Caki2 (cell line): ENCODE data around the gene ZDHHC21. TPM values are rescaled to one million over a fixed set of nuclear protein-coding genes. Genes with fewer than 3 reads are reported as not detected.

Experiments
- DNase-seq: peaks from one replicate; pipeline ENCODE4 v3.0.0-alpha.2; 2015; ENCODE audit warnings: low read depth
- in situ Hi-C: cut with HindIII; loops from 2 replicates; pipeline ENCODE4 v1.10.0; 2016; ENCODE audit warnings: low sequenced_read_pairs, low pct_unique_long_range_greater_than_20kb, mixed read lengths
- total RNA-seq: library from RNA; depleted of rRNA; stranded (reverse); fragments of >200 nt; shearing (Covaris generic); gene quantifications from 2 replicates; pipeline ENCODE4 v1.2.3, GENCODE V29; 2014; ENCODE audit warnings: low replicate concordance; rRNA removed

Gene ZDHHC21, protein sequence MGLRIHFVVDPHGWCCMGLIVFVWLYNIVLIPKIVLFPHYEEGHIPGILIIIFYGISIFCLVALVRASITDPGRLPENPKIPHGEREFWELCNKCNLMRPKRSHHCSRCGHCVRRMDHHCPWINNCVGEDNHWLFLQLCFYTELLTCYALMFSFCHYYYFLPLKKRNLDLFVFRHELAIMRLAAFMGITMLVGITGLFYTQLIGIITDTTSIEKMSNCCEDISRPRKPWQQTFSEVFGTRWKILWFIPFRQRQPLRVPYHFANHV
- total RNA-seq: 1.8 and 2.1 TPM in 2 replicates

DNA sequence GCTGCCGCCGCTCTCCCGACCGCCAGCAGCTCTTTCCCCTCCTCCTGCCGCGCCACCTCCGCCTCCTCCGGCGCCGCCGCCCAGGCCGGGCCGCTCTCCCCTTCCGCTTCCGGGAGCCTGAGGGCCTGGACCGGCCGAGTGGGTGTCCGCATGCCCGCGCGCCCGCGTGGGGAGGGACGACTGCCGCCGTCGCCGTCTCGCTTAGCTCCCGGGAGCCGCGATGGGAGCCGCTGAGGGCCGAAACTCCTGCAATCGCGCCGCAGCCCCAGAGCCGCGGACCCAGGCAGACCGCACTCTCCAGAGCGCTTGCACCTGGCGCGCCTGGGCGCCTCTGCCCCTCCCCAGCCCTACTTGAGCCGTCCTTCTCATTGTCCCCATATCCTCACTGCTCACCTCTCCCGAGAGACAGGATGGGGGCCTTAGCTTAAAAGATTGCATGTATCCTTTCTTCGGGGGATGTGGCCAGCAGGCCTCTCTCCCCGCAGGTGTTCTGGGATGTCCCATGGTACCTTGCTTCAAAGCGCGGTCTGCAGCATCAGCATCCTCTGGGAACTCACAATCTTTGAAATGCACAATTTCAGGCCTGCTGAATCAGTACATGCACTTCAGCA lies at the start of gene ZDHHC21:
Gene ZDHHC21 (minus strand): TSS at position 182 of the 611 bp plus-strand sequence. CDS start 19,092 bp downstream, outside the sequence.
- in situ Hi-C loops: no loop called here
- DNase-seq: peak; percentile 46

- no peak for DNase-seq
- in situ Hi-C loops: no loop called here
Observed at GRCh38 chr9:14741369-14741768, 48.1 kb upstream of the ZDHHC21 start.

DNA sequence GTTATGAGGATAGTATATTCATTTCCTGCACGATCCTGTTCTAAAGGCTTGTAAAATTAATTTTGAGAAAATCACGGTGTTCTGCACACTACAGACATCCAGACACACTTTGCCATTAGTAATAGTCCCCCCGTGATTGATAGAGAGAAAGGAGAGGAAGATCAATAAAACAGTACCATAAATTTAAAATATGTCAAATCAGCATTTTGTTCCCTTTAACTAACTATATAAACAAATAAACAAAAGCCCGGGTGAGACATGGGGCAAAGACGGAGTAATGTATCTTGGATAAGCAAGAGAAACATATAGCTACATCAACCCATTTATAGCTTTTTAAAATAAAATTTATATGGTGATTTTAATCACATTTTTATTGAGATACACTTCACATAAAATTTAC lies 39.9 kb upstream of the ZDHHC21 start:
- DNase-seq: no peak
- in situ Hi-C loops: no loop called here

DNA sequence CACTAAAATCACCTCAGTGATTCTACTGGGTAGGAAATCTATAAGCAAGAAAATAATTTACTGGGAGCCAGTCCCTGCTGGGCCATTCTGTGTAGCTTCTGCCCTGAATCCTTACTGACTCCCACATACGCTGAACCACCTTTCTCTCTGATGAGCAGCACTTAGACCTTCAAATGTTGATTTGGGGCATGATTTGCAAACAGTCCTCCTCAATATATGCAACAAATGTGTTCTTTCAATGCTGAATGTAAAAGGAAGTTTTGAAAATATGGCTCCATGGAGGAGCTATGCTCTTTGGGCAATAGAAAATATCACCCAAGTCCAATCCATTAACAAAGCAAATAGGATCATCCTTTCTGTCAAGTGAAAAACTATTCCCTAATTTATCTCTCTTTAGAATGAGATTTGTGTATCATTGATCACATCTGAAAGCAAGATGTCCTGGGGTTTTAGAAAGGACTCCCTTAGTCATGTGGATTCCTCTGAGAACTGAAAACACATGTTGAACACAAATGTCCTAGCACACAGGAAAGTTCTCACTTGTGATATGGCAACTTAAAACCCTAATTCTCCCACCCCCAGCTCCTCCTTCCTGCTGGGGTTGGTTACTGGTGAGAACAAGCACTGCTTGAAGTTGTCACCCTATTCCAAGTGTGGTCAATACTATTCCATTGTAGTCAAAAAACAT lies 38.2 kb upstream of the ZDHHC21 start:
- no peak for DNase-seq
- in situ Hi-C loops: no loop called here

GRCh38 chr9:14730461-14730898 lies 37.2 kb upstream of the ZDHHC21 start:
- in situ Hi-C loops: no loop called here
- no peak for DNase-seq

DNA sequence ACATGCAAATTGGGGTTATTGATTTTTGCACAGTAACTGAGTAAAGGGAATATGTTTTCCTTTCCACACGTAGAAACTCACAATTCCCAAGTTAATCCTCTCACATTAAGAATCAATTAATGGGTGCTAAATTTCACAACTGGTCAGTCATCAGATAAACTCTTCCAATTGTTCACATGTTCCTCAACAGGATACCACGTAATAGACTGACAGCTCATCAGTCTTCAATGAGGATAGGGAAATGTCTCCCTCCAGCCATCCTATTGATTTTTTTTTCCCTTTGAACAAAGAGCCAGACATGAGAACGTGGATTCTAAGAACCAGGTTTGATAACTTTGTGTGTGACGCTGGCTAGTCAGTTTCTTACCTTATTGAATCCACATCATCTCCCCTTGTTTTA lies 30.1 kb upstream of the ZDHHC21 start:
- in situ Hi-C loops: no loop called here
- DNase-seq: no peak

DNA sequence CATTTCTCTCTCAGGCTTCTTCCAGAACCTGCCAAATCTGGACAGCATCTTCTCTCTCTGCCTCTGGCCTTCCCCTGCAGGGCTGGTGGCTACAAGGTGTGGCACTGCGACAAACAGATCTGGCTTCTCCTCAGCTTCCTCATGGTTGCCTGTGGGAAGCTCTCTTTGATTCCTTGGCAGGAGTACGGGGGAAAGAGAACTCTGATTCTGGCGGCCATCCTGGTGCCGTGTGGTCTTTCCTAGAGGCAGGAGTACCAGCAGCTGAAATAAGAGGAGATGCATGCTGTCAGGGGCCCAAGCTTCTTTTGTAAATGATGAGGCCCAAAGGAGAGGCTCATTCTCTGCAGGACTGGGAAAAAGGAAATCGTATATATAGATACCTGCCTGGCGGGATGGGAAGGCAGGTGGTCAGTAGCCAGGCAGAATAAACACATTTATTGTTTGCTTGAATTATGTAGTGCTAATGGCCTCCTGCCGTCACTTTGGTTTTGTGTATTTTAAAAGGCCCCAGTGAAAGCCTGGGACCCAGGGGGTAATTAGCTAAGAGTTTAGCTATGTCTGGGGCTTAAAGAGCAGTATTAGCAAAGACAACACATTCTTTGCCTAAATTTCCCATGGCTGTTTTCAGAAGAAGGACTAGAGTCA lies 29.3 kb upstream of the ZDHHC21 start, which contains the start of gene CER1:
Gene CER1 (minus strand): TSS at position 343 of the 645 bp plus-strand sequence. CDS start 61 bp downstream, at position 282.
- in situ Hi-C loops: no loop called here
- no peak for DNase-seq

DNA sequence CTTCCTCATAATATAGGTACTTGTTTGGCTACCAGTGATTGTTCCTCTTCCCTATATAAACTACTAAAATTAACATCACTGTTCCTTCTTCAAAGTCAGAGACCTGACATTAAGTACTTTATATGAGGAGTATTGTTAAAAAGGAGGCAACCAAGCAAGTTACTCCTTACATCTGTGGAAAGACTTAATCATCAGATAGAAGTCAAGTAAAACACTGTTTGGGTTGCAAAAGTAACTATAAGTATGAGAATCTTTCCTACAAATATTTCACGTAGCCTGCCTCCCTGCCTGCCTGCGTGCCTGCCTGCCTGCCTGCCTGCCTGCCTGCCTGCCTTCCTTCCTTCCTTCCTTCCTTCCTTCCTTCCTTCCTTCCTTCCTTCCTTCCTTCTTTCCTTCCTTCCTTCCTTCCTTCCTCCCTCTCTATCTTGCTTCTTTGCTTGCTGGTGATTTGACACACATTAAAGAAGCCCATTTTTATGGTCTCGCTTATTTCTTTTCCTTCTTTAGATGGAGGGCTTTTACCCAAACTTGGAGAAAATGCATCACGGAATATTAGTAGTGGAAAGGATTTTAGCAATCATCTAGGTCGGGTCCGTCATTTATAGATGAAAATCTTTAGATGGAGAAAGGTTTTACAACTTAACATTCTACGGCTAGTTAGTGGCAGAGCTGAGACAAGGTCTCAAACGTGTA lies 26.1 kb upstream of the ZDHHC21 start:
- no peak for DNase-seq

GRCh38 chr9:14715102-14715501 lies 21.9 kb upstream of the ZDHHC21 start:
- in situ Hi-C loops: no loop called here
- DNase-seq: no peak

More for the DNA sequence above, 26.1 kb upstream of the ZDHHC21 start:
- in situ Hi-C loops: no loop called here

DNA sequence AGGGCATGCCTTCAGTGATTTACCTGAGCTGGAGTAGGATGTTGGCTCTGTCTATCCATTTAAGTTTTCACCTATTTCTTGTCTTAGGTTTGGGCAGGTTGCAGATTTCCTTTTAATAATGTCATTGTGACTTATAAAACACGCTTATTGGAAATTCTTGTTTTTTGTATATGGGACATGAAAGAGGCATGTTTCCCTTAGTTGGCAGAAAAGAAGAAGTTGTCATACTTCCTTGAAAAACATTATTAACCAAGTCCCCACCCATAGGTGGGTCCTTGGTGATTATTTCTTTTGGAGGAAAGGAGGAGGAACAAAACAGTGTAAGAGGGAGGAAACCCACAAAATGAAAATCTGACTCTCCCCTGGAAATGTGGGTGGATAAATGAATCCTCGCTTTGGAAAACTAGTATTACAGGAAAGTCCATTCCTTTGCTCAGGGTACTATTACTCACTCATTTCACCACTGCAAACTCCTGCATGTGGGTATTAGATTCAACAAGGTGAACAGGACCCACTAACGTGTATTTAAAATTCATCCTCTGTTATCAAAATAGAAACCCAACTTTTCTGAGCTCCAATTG lies 20.0 kb upstream of the ZDHHC21 start:
- in situ Hi-C loops: no loop called here
- no peak for DNase-seq

DNA sequence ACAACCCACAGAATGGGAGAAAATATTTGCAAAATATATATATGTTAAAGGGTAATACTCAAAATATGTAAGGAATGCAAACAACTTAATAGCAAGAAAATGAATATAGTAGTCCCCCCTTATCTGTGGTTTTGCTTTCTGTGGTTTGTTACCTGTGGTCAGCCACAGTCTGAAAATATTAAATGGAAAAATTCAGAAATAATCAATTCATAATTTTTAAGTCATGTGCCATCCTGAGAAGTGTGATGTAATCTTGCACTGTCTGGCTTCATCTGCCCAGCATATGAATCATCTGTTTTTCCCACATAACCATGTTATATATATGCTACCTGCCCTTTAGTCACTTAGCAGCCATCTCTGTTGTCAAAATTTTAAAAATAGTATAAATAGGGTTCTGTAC lies 17.6 kb upstream of the ZDHHC21 start:
- in situ Hi-C loops: no loop called here

DNA sequence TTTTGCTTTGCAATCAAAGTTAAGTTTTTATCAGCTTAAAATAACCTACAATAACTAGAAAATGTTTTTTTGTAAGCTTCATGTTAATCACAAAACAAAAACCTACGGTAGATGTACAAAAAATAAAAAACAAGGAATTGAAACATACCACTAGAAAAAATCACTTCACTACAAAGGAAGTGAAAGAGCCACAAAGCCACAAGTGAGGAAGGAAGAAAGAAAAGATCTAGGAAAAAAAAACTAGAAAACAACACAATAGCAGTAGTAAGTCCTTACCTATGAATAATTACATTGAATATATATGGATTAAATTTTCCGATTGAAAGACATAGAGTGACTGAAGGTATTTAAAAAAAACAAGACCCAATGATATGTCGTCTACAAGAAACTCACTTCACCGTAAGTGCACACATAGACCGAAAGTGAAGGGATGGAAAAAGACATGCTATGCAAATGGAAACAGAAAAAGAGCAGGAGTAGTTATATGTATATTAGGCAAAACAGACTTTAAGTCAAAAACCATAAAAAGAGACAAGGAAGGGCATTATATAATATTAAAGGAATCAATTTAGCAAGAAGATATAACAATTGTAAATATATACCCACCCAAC lies 13.4 kb upstream of the ZDHHC21 start:
- in situ Hi-C loops: no loop called here
- no peak for DNase-seq

More for the DNA sequence above, 17.6 kb upstream of the ZDHHC21 start:
- DNase-seq: no peak

DNA sequence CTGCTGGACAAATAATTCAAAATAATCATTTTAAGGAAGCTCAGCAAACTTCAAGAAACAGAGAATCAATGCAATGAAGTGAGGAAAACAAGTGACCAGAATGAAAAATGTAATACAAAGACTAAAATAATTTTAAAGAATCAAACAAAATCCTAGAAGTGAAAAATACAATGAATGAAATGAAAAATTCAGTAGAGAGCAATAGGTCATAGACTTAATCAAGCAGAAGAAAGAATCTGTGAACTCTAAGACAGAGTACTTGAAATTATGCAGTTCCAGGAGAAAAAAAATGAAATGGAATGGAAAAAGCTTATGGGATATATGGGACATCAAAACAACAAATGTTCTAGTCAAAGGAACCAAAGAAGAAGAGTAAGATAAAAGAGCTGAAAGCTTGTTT lies 11.8 kb upstream of the ZDHHC21 start:
- no peak for DNase-seq
- in situ Hi-C loops: no loop called here

GRCh38 chr9:14704281-14704680 lies 11.0 kb upstream of the ZDHHC21 start:
- no peak for DNase-seq
- in situ Hi-C loops: no loop called here

GRCh38 chr9:14702200-14702720 lies 9.0 kb upstream of the ZDHHC21 start:
- no peak for DNase-seq
- in situ Hi-C loops: no loop called here

DNA sequence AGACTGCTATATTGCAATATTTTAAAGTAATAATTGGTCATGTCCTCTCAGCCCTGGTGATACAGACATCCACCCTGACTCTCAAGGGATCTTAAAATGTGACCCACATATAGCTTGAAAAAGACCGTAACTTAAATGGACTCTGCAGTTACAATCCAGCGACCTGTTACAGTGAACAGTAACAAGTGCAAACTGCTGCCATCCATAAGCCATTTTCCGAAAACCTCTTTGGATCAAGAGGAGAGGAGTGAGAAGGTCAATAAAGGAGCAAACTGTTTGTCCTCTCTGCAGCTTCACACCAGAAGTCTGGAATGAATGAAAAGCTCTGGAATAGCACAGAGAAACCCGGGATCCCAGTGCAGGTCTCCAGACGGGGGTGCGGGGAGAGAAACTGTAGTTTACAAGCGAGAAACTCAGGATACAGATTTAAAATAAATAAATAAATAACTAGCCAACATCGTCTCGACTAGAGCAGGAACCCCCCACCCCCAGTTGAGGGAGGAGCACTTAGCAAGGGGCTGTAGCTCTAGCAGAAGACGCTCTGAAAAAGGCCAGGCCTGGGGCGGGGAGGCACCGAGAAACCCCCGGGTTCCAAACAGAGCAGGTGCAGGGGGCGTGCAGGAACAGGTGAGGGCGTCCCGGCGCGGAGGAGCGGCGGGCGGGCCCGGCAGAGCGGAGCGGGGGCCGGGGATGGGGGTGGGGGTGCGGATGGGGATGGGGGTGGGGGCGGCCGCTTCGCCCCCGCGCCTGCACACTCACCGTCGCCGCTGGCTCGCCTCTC lies 572 bp downstream of the ZDHHC21 start:
- DNase-seq: peak; percentile 9
- in situ Hi-C loops: no loop called here
